Neural crest cell (in vitro differentiated cells): ENCODE data around the gene OCRL. TPM values are rescaled to one million over a fixed set of nuclear protein-coding genes. Genes with fewer than 3 reads are reported as not detected.

Experiments
- DNase-seq: peaks from one replicate; pipeline ENCODE4 v3.0.0; 2021; ENCODE audit warnings: low read depth, mixed read lengths, low spot score
- H3K27ac Mint-ChIP-seq: one replicate; pipeline ENCODE4 v1.8.0; 2021; ENCODE audit warnings: mild to moderate bottlenecking, mixed read lengths; ENCODE audit not compliant: unreplicated experiment
- H3K27me3 Mint-ChIP-seq: 2 replicates; pipeline ENCODE4 v1.8.0; 2021; ENCODE audit warnings: low read depth, mild to moderate bottlenecking, mixed read lengths
- H3K36me3 Mint-ChIP-seq: 2 replicates; pipeline ENCODE4 v1.8.0; 2021; ENCODE audit warnings: low read depth, mild to moderate bottlenecking, mixed read lengths
- H3K4me1 Mint-ChIP-seq: 2 replicates; pipeline ENCODE4 v1.8.0; 2021; ENCODE audit warnings: mixed read lengths
- H3K4me3 Mint-ChIP-seq: one replicate; pipeline ENCODE4 v1.8.0; 2021; ENCODE audit warnings: mild to moderate bottlenecking, mixed read lengths
- H3K9me3 Mint-ChIP-seq: 2 replicates; pipeline ENCODE4 v1.8.0; 2021; ENCODE audit warnings: mixed read lengths
- CTCF ChIP-seq: fragments of 200-600 bp; sonication (generic); conservative IDR thresholded peaks from 2 replicates; pipeline ENCODE4 v1.5.0; 2021; ENCODE audit warnings: antibody characterized with exemption, mild to moderate bottlenecking
- total RNA-seq: library from RNA; stranded (reverse); gene quantifications from 2 replicates; pipeline ENCODE4 v1.2.1, GENCODE V29; 2021

The OCRL gene
- total RNA-seq, 1 donor from 2014 or later: 41.6 TPM

GRCh38 chrX:129599499-129599898 is 59.4 kb downstream of the OCRL start:
- Mint-ChIP-seq H3K4me1 (peaks cover 19% of the 10 kb centered on the region), H3K4me3 (no peak overlapping the region), H3K36me3 (no peaks in the 10 kb centered on the region), H3K27ac (peak overlapping the region; percentile 29), H3K27me3 (no peaks in the 10 kb centered on the region), H3K9me3 (no peaks in the 10 kb centered on the region)
- no peak for DNase-seq
- no peak for TF ChIP-seq CTCF

GRCh38 chrX:129599996-129600395 is 59.9 kb downstream of the OCRL start:
- H3K36me3 Mint-ChIP-seq: no peaks in the 10 kb centered on the region
- no peaks in the 10 kb centered on the region for H3K27me3 Mint-ChIP-seq
- peaks cover 19% of the 10 kb centered on the region for H3K4me1 Mint-ChIP-seq
- TF ChIP-seq CTCF: no peak
- H3K9me3 Mint-ChIP-seq: no peaks in the 10 kb centered on the region
- no peak for DNase-seq
- H3K27ac Mint-ChIP-seq: peak overlapping the region; percentile 29
- H3K4me3 Mint-ChIP-seq: no peak overlapping the region

- Mint-ChIP-seq H3K4me1 (peaks cover 24% of the 10 kb centered on the region), H3K36me3 (no peaks in the 10 kb centered on the region), H3K4me3 (no peak overlapping the region), H3K9me3 (no peaks in the 10 kb centered on the region), H3K27ac (peak overlapping the region; percentile 27), H3K27me3 (no peaks in the 10 kb centered on the region)
- peak; percentile 26 for DNase-seq
- peak; percentile 75 for TF ChIP-seq CTCF
Measured at GRCh38 chrX:129600981-129601424, 60.9 kb downstream of the OCRL start.

GRCh38 chrX:129606918-129607317 is 66.9 kb downstream of the OCRL start:
- Mint-ChIP-seq H3K27ac (no peak overlapping the region), H3K36me3 (no peaks in the 10 kb centered on the region), H3K4me3 (no peak overlapping the region), H3K27me3 (peaks cover 6% of the 10 kb centered on the region), H3K9me3 (no peaks in the 10 kb centered on the region), H3K4me1 (peaks cover 16% of the 10 kb centered on the region)
- peak; percentile 89 for TF ChIP-seq CTCF
- DNase-seq: peak; percentile 82

- H3K4me1 Mint-ChIP-seq: peaks cover 12% of the 10 kb centered on the region
- H3K27me3 Mint-ChIP-seq: peaks cover 6% of the 10 kb centered on the region
- no peak overlapping the region for H3K27ac Mint-ChIP-seq
- H3K9me3 Mint-ChIP-seq: no peaks in the 10 kb centered on the region
- DNase-seq: no peak
- H3K4me3 Mint-ChIP-seq: no peak overlapping the region
- no peak for TF ChIP-seq CTCF
- no peaks in the 10 kb centered on the region for H3K36me3 Mint-ChIP-seq
Measured at GRCh38 chrX:129608496-129608895, 68.4 kb downstream of the OCRL start.

DNA sequence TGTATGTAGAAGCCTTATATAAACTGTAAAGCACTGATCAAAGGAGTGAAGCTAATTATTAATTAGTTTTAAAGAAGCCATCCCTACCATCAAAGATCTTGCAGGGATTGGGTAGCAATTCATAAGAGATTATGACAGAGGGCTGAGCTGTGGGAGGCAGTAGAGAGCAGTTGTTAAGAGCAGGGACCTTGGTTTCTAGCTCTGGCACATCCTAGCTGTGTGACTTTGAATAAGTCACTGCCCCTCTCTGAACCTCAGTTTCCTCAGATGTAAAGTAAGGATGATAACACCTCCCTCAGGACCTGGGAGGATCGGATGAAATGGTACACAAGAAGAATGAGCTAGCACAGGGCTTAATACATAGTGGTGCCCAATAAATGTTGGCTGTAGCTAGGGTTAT is 69.3 kb downstream of the OCRL start:
- peaks cover 6% of the 10 kb centered on the region for H3K27me3 Mint-ChIP-seq
- peaks cover 5% of the 10 kb centered on the region for H3K4me1 Mint-ChIP-seq
- no peak for TF ChIP-seq CTCF
- no peak for DNase-seq
- no peak overlapping the region for H3K27ac Mint-ChIP-seq
- no peaks in the 10 kb centered on the region for H3K9me3 Mint-ChIP-seq
- no peaks in the 10 kb centered on the region for H3K36me3 Mint-ChIP-seq
- H3K4me3 Mint-ChIP-seq: no peak overlapping the region
